Muscle of back (tissue), 11 donors: Measurements from ENCODE around the gene CLMN. TPM values are rescaled to one million over a fixed set of nuclear protein-coding genes. Genes with fewer than 3 reads are reported as not detected.

ENCODE experiments used
- DNase-seq, 3 donors: peaks; one replicate each; pipeline versions ENCODE4 v3.0.0 to v3.0.0-alpha.2; 2013
- polyA plus RNA-seq, 10 donors: library from polyadenylated mRNA; unstranded; fragments of 120-200 nt; gene quantifications; one replicate each; pipeline ENCODE4 v1.2.1, GENCODE V29; 2013; ENCODE audit not compliant: insufficient read length in 10 of 10

CLMN gene
- polyA plus RNA-seq, 10 donors, result 1.6 to 4.6 (median 3.0) TPM

- DNase-seq, result no peak
Observed at GRCh38 chr14:95345032-95345431, 25.3 kb upstream of the CLMN start.

- DNase-seq, result no peak
Observed at GRCh38 chr14:95344536-95344935, 24.8 kb upstream of the CLMN start.

GRCh38 chr14:95341564-95341963 is 21.9 kb upstream of the CLMN start:
- no peak for DNase-seq

- no peak for DNase-seq
Observed at GRCh38 chr14:95341115-95341514, 21.4 kb upstream of the CLMN start.

- DNase-seq, result no peak
Observed at GRCh38 chr14:95340201-95340697, 20.5 kb upstream of the CLMN start.

- DNase-seq, result no peak
Observed at GRCh38 chr14:95339301-95339865, 19.7 kb upstream of the CLMN start.

- DNase-seq, result no peak
Observed at GRCh38 chr14:95338436-95338835, 18.7 kb upstream of the CLMN start.

- DNase-seq, result no peak
Observed at GRCh38 chr14:95337041-95337595, 17.4 kb upstream of the CLMN start.

- no peak for DNase-seq
Observed at GRCh38 chr14:95336192-95336760, 16.6 kb upstream of the CLMN start.

- no peak for DNase-seq
Observed at GRCh38 chr14:95335071-95335470, 15.4 kb upstream of the CLMN start.

GRCh38 chr14:95334044-95334443 is 14.3 kb upstream of the CLMN start:
- DNase-seq, result no peak

- DNase-seq, result no peak
Observed at GRCh38 chr14:95332641-95333040, 12.9 kb upstream of the CLMN start.

- no peak for DNase-seq
Observed at GRCh38 chr14:95331708-95332408, 12.2 kb upstream of the CLMN start.

- DNase-seq, result no peak
Observed at GRCh38 chr14:95330591-95331370, 11.1 kb upstream of the CLMN start.

- DNase-seq, result no peak
Observed at GRCh38 chr14:95329941-95330340, 10.2 kb upstream of the CLMN start.

- DNase-seq, result no peak
Observed at GRCh38 chr14:95328729-95329503, 9.2 kb upstream of the CLMN start.

GRCh38 chr14:95327558-95328374 is 8.1 kb upstream of the CLMN start:
- DNase-seq, result no peak

GRCh38 chr14:95326987-95327386 is 7.3 kb upstream of the CLMN start:
- no peak for DNase-seq

GRCh38 chr14:95323917-95324316 is 4.2 kb upstream of the CLMN start:
- DNase-seq, result no peak

GRCh38 chr14:95323361-95323760 is 3.7 kb upstream of the CLMN start:
- no peak for DNase-seq

GRCh38 chr14:95322651-95323050 is 2.9 kb upstream of the CLMN start:
- DNase-seq, result no peak
